Effector memory CD4-positive, alpha-beta T cell (primary cell): ENCODE data around the gene MINAR1.

Source experiments
- DNase-seq, 3 donors: peaks; one replicate each; pipeline ENCODE4 v3.0.0-alpha.2; 2020
- H3K27ac ChIP-seq: 2 replicates; pipeline ENCODE4 v1.7.0; 2013; ENCODE audit warnings: mild to moderate bottlenecking, low read length, moderate library complexity; ENCODE audit not compliant: insufficient read depth, poor library complexity, severe bottlenecking
- H3K27me3 ChIP-seq: replicated peaks from 2 replicates; pipeline ENCODE4 v1.7.0; 2013; ENCODE audit warnings: mild to moderate bottlenecking, low read length; ENCODE audit not compliant: insufficient read depth, control insufficient read depth, poor library complexity, severe bottlenecking
- H3K36me3 ChIP-seq: 2 replicates; pipeline ENCODE4 v1.7.0; 2013; ENCODE audit warnings: mild to moderate bottlenecking, low read length, moderate library complexity; ENCODE audit not compliant: control insufficient read depth, insufficient read depth
- H3K4me1 ChIP-seq: 2 replicates; pipeline ENCODE4 v1.7.0; 2013; ENCODE audit warnings: low read length, mild to moderate bottlenecking; ENCODE audit not compliant: control insufficient read depth, insufficient read depth, poor library complexity, severe bottlenecking
- H3K4me3 ChIP-seq: 2 replicates; pipeline ENCODE4 v1.7.0; 2013; ENCODE audit warnings: low read length, low read depth, mild to moderate bottlenecking; ENCODE audit not compliant: insufficient read depth, poor library complexity, severe bottlenecking
- H3K9me3 ChIP-seq: 2 replicates; pipeline ENCODE4 v1.7.0; 2013; ENCODE audit warnings: mild to moderate bottlenecking, low read length, moderate library complexity; ENCODE audit not compliant: control insufficient read depth
- total RNA-seq, 3 donors: gene quantifications; one replicate each; lab custom pipeline; 2026; lab: John Stamatoyannopoulos, UW

MINAR1 gene
- total RNA-seq = 0.69 to 2.5 (median 0.70) reads per million in 3 donors

GRCh38 chr15:79431636-79432344 lies at the start of gene MINAR1:
Gene MINAR1, plus strand, starts transcription at chr15:79432336. Its CDS starts 23,812 bp downstream, at chr15:79456148.
- no peaks in the 10 kb centered on the region for H3K4me1 ChIP-seq
- no peak within 1 kb of the TSS for H3K4me3 ChIP-seq
- no peak within 1 kb of the TSS for H3K27ac ChIP-seq
- no peaks in the 10 kb centered on the region for H3K9me3 ChIP-seq
- no peak for DNase-seq
- H3K27me3 ChIP-seq = peaks cover 22% of the 10 kb centered on the region
- H3K36me3 ChIP-seq = no peaks in the 10 kb centered on the region

GRCh38 chr15:79394231-79394630 lies 37.9 kb upstream of the MINAR1 start:
- no peaks in the 10 kb centered on the region for H3K4me1 ChIP-seq
- no peaks in the 10 kb centered on the region for H3K9me3 ChIP-seq
- H3K27me3 ChIP-seq = no peaks in the 10 kb centered on the region
- H3K36me3 ChIP-seq = no peaks in the 10 kb centered on the region
- H3K4me3 ChIP-seq = no peak overlapping the region
- H3K27ac ChIP-seq = no peak overlapping the region
- DNase-seq = no peak

GRCh38 chr15:79396850-79397249 lies 35.3 kb upstream of the MINAR1 start:
- DNase-seq = no peak
- Histone ChIP-seq H3K36me3 (no peaks in the 10 kb centered on the region), H3K4me3 (no peak overlapping the region), H3K27me3 (no peaks in the 10 kb centered on the region), H3K9me3 (no peaks in the 10 kb centered on the region), H3K27ac (no peak overlapping the region), H3K4me1 (no peaks in the 10 kb centered on the region)

GRCh38 chr15:79397269-79397910 lies 34.7 kb upstream of the MINAR1 start:
- H3K4me3 ChIP-seq = no peak overlapping the region
- no peaks in the 10 kb centered on the region for H3K27me3 ChIP-seq
- no peaks in the 10 kb centered on the region for H3K4me1 ChIP-seq
- no peak overlapping the region for H3K27ac ChIP-seq
- no peaks in the 10 kb centered on the region for H3K9me3 ChIP-seq
- no peaks in the 10 kb centered on the region for H3K36me3 ChIP-seq
- no peak for DNase-seq

- no peak overlapping the region for H3K27ac ChIP-seq
- H3K36me3 ChIP-seq = no peaks in the 10 kb centered on the region
- H3K4me1 ChIP-seq = no peaks in the 10 kb centered on the region
- no peak for DNase-seq
- H3K9me3 ChIP-seq = no peaks in the 10 kb centered on the region
- H3K4me3 ChIP-seq = no peak overlapping the region
- no peaks in the 10 kb centered on the region for H3K27me3 ChIP-seq
These were observed 32.5 kb upstream of the MINAR1 start for GRCh38 chr15:79399606-79400005.

- no peak overlapping the region for H3K27ac ChIP-seq
- no peaks in the 10 kb centered on the region for H3K36me3 ChIP-seq
- H3K27me3 ChIP-seq = no peaks in the 10 kb centered on the region
- H3K4me3 ChIP-seq = no peak overlapping the region
- H3K9me3 ChIP-seq = no peaks in the 10 kb centered on the region
- H3K4me1 ChIP-seq = no peaks in the 10 kb centered on the region
- no peak for DNase-seq
These were observed 31.5 kb upstream of the MINAR1 start for GRCh38 chr15:79400650-79401049.

GRCh38 chr15:79401301-79401700 lies 30.8 kb upstream of the MINAR1 start:
- no peaks in the 10 kb centered on the region for H3K4me1 ChIP-seq
- H3K27ac ChIP-seq = no peak overlapping the region
- no peak overlapping the region for H3K4me3 ChIP-seq
- no peak for DNase-seq
- no peaks in the 10 kb centered on the region for H3K27me3 ChIP-seq
- no peaks in the 10 kb centered on the region for H3K9me3 ChIP-seq
- no peaks in the 10 kb centered on the region for H3K36me3 ChIP-seq

- no peak overlapping the region for H3K27ac ChIP-seq
- H3K9me3 ChIP-seq = no peaks in the 10 kb centered on the region
- no peak overlapping the region for H3K4me3 ChIP-seq
- H3K36me3 ChIP-seq = no peaks in the 10 kb centered on the region
- no peak for DNase-seq
- H3K27me3 ChIP-seq = no peaks in the 10 kb centered on the region
- no peaks in the 10 kb centered on the region for H3K4me1 ChIP-seq
These were observed 30.0 kb upstream of the MINAR1 start for GRCh38 chr15:79402136-79402535.

GRCh38 chr15:79403501-79403900 lies 28.6 kb upstream of the MINAR1 start:
- no peak overlapping the region for H3K4me3 ChIP-seq
- no peaks in the 10 kb centered on the region for H3K9me3 ChIP-seq
- H3K36me3 ChIP-seq = no peaks in the 10 kb centered on the region
- H3K4me1 ChIP-seq = no peaks in the 10 kb centered on the region
- no peak for DNase-seq
- no peaks in the 10 kb centered on the region for H3K27me3 ChIP-seq
- no peak overlapping the region for H3K27ac ChIP-seq

GRCh38 chr15:79406210-79406609 lies 25.9 kb upstream of the MINAR1 start:
- no peak for DNase-seq
- H3K27me3 ChIP-seq = no peaks in the 10 kb centered on the region

More at GRCh38 chr15:79406210-79406609, 25.9 kb upstream of the MINAR1 start:
- Histone ChIP-seq H3K4me3 (no peak overlapping the region), H3K9me3 (no peaks in the 10 kb centered on the region), H3K4me1 (no peaks in the 10 kb centered on the region), H3K27ac (no peak overlapping the region), H3K36me3 (no peaks in the 10 kb centered on the region)
